PFSK-1 (cell line): ENCODE data around the gene SNHG17.

Source experiments
- FOXP2 ChIP-seq: optimal IDR thresholded peaks from 2 replicates; pipeline ENCODE3; 2011; ENCODE audit warnings: borderline replicate concordance, control low read depth, inconsistent platforms; ENCODE audit not compliant: insufficient read depth; ENCODE audit errors: extremely low read length, extremely low read depth
- POLR2AphosphoS5 ChIP-seq: IDR thresholded peaks from 2 replicates; pipeline ENCODE4 v1.6.1; 2012; ENCODE audit warnings: low read depth, mild to moderate bottlenecking, control low read depth, low read length, moderate library complexity
- REST ChIP-seq, 2 experiments: IDR thresholded peaks; 2 replicates each; pipeline versions ENCODE4 v1.6.1 to v1.8.0; 2011 to 2012; ENCODE audit warnings: low read depth in 2 of 2, low read length in 2 of 2, control low read depth in 1 of 2, inconsistent platforms in 1 of 2, mild to moderate bottlenecking in 1 of 2, moderate library complexity in 1 of 2; ENCODE audit not compliant: insufficient read depth in 1 of 2
- SIN3A ChIP-seq: IDR thresholded peaks from 2 replicates; pipeline ENCODE4 v1.6.1; 2012; ENCODE audit warnings: mild to moderate bottlenecking, low read length, moderate library complexity, borderline replicate concordance; ENCODE audit not compliant: insufficient read depth
- TAF1 ChIP-seq: IDR thresholded peaks from 2 replicates; pipeline ENCODE4 v1.6.1; 2012; ENCODE audit warnings: low read length, control low read depth, borderline replicate concordance; ENCODE audit not compliant: insufficient read depth

SNHG17 gene

GRCh38 chr20:38386004-38386403 lies 49.1 kb downstream of the SNHG17 start:
- no peak for TF ChIP-seq POLR2AphosphoS5
- TF ChIP-seq FOXP2, result no peak
- TF ChIP-seq TAF1, result no peak
- TF ChIP-seq SIN3A, result no peak
- TF ChIP-seq REST (IDR thresholded peaks at IDR 0.05; ENCODE audit: insufficient read depth in 1 of 2, low read depth in 2 of 2, low read length in 2 of 2), result no peak

- TF ChIP-seq TAF1, result no peak
- no peak for TF ChIP-seq FOXP2
- TF ChIP-seq REST (IDR thresholded peaks at IDR 0.05; ENCODE audit: insufficient read depth in 1 of 2, low read depth in 2 of 2, low read length in 2 of 2), result no peak
- no peak for TF ChIP-seq SIN3A
- no peak for TF ChIP-seq POLR2AphosphoS5
Observed at GRCh38 chr20:38383147-38383546, 52.0 kb downstream of the SNHG17 start.

- TF ChIP-seq FOXP2, result no peak
- no peak for TF ChIP-seq POLR2AphosphoS5
- TF ChIP-seq REST (IDR thresholded peaks at IDR 0.05; ENCODE audit: insufficient read depth in 1 of 2, low read depth in 2 of 2, low read length in 2 of 2), result no peak
- TF ChIP-seq TAF1, result no peak
- TF ChIP-seq SIN3A, result no peak
Observed at GRCh38 chr20:38377039-38377685, 58.0 kb downstream of the SNHG17 start.

GRCh38 chr20:38373898-38374297 lies 61.2 kb downstream of the SNHG17 start:
- TF ChIP-seq POLR2AphosphoS5 (no peak), SIN3A (no peak), FOXP2 (no peak), TAF1 (no peak), REST (IDR thresholded peaks at IDR 0.05; ENCODE audit: insufficient read depth in 1 of 2, low read depth in 2 of 2, low read length in 2 of 2) (no peak)
